Endodermal cell (in vitro differentiated cells): ENCODE data around the gene SMYD3. TPM values are rescaled to one million over a fixed set of nuclear protein-coding genes. Genes with fewer than 3 reads are reported as not detected.
"Not testable (repeated sequence)": the region's sequence is repeated elsewhere in the genome, so short reads cannot be mapped to it uniquely, and the experiment has no call there.

Experiments
- DNase-seq: peaks from one replicate; pipeline ENCODE4 v3.0.0-alpha.2; 2017
- H3K27ac ChIP-seq: 2 replicates; pipeline ENCODE4 v1.5.1; 2013; ENCODE audit warnings: mild to moderate bottlenecking, low read depth, low read length, moderate library complexity
- H3K27me3 ChIP-seq: 2 replicates; pipeline ENCODE4 v1.6.1; 2013; ENCODE audit warnings: mild to moderate bottlenecking, low read length, moderate library complexity; ENCODE audit not compliant: insufficient read depth, control insufficient read depth, poor library complexity, severe bottlenecking
- H3K36me3 ChIP-seq: 2 replicates; pipeline ENCODE4 v1.7.0; 2013; ENCODE audit warnings: mild to moderate bottlenecking, low read length, moderate library complexity; ENCODE audit not compliant: control insufficient read depth, insufficient read depth
- H3K4me1 ChIP-seq: one replicate; pipeline ENCODE4 v1.7.0; 2013; ENCODE audit warnings: low read length; ENCODE audit not compliant: control insufficient read depth, insufficient read depth
- H3K4me3 ChIP-seq: 2 replicates; pipeline ENCODE4 v1.5.1; 2013; ENCODE audit warnings: mild to moderate bottlenecking, low read length, moderate library complexity
- H3K9ac ChIP-seq: 2 replicates; pipeline ENCODE4 v1.6.1; 2013; ENCODE audit warnings: mild to moderate bottlenecking, low read length, moderate library complexity; ENCODE audit not compliant: poor library complexity, severe bottlenecking; ENCODE audit errors: extremely low read depth
- H3K9me3 ChIP-seq: 2 replicates; pipeline ENCODE4 v1.6.1; 2013; ENCODE audit warnings: mild to moderate bottlenecking, low read length, moderate library complexity; ENCODE audit not compliant: control insufficient read depth
- H3K27ac Mint-ChIP-seq: 2 replicates; pipeline ENCODE4 v1.8.0; 2020; ENCODE audit warnings: mixed read lengths
- H3K27me3 Mint-ChIP-seq: 2 replicates; pipeline ENCODE4 v1.8.0; 2021; ENCODE audit warnings: mild to moderate bottlenecking, mixed read lengths; ENCODE audit not compliant: insufficient read depth
- H3K36me3 Mint-ChIP-seq: 2 replicates; pipeline ENCODE4 v1.8.0; 2020; ENCODE audit warnings: low read depth, mixed read lengths
- H3K4me1 Mint-ChIP-seq: 2 replicates; pipeline ENCODE4 v1.8.0; 2020; ENCODE audit warnings: mixed read lengths
- H3K4me3 Mint-ChIP-seq: 2 replicates; pipeline ENCODE4 v1.8.0; 2020; ENCODE audit warnings: mild to moderate bottlenecking, moderate library complexity, mixed read lengths
- H3K9me3 Mint-ChIP-seq: 2 replicates; pipeline ENCODE4 v1.8.0; 2020; ENCODE audit warnings: mild to moderate bottlenecking, mixed read lengths
- WGBS, 2 experiments: methylation state at CpG; one replicate each; pipeline versions ENCODE4 v1.1.5 to v1.1.7; 2013; ENCODE audit warnings: missing lambda C conversion rate in 2 of 2, mixed read lengths in 1 of 2; ENCODE audit not compliant: insufficient coverage in 1 of 2, insufficient read length in 1 of 2; 5-methylcytosine and 5-hydroxymethylcytosine counted together
- total RNA-seq, 2 donors: library from RNA; stranded (reverse); fragmentation: NEBNext Ultra II Directional in 1 of 2; extraction: Animal tissue kit (Norgen Biotek cat#: 25700) in 1 of 2; gene quantifications; 2 replicates in 1 of 2; 3 replicates in 1 of 2; pipeline ENCODE4 v1.2.1, GENCODE V29; 2021
- TF ChIP-seq, protein P1 (sequence below): fragments of 200-600 bp; sonication (generic); conservative IDR thresholded peaks from 2 replicates; pipeline ENCODE4 v1.5.0; 2021; ENCODE audit warnings: antibody characterized with exemption, mild to moderate bottlenecking

Gene SMYD3
- total RNA-seq, 2 donors from 2014 or later, result 32.3 to 45.8 TPM

- Mint-ChIP-seq H3K36me3 (no peaks in the 10 kb centered on the region), H3K27ac (no peak overlapping the region), H3K4me1 (peaks cover 42% of the 10 kb centered on the region), H3K27me3 (peaks cover 9% of the 10 kb centered on the region), H3K4me3 (no peak overlapping the region), H3K9me3 (no peaks in the 10 kb centered on the region)
- H3K27ac ChIP-seq, result no peak overlapping the region
- H3K36me3 ChIP-seq, result no peaks in the 10 kb centered on the region
- DNase-seq, result no peak
- peaks cover 6% of the 10 kb centered on the region for H3K4me1 ChIP-seq
- no peaks in the 10 kb centered on the region for H3K27me3 ChIP-seq
- no peak overlapping the region for H3K4me3 ChIP-seq
- 92% methylated on average over 2 to 5 of the region's 5 CpGs for WGBS, 2 experiments
- TF ChIP-seq, protein P1, sequence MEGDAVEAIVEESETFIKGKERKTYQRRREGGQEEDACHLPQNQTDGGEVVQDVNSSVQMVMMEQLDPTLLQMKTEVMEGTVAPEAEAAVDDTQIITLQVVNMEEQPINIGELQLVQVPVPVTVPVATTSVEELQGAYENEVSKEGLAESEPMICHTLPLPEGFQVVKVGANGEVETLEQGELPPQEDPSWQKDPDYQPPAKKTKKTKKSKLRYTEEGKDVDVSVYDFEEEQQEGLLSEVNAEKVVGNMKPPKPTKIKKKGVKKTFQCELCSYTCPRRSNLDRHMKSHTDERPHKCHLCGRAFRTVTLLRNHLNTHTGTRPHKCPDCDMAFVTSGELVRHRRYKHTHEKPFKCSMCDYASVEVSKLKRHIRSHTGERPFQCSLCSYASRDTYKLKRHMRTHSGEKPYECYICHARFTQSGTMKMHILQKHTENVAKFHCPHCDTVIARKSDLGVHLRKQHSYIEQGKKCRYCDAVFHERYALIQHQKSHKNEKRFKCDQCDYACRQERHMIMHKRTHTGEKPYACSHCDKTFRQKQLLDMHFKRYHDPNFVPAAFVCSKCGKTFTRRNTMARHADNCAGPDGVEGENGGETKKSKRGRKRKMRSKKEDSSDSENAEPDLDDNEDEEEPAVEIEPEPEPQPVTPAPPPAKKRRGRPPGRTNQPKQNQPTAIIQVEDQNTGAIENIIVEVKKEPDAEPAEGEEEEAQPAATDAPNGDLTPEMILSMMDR, result no peak
- no peak overlapping the region for H3K9ac ChIP-seq
- H3K9me3 ChIP-seq, result no peaks in the 10 kb centered on the region
Observed at GRCh38 chr1:246072456-246072955, 434.6 kb downstream of the SMYD3 start.

DNA sequence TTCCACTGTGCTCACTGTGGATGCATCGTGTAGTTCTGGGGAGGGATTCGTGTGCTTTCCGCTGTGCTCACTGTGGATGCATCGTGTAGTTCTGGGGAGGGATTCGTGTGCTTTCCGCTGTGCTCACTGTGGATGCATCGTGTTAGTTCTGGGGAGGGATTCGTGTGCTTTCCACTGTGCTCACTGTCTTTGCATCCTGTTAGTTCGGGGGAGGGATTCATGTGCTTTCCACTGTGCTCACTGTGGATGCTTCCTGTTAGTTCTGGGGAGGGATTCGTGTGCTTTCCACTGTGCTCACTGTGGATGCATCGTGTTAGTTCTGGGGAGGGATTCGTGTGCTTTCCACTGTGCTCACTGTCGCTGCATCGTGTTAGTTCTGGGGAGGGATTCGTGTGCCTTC lies 435.1 kb downstream of the SMYD3 start:
- WGBS, 2 experiments, result 76 to 80% methylated on average over 1 to 13 of the region's 15 CpGs
- not testable (repeated sequence) for H3K36me3 ChIP-seq, H3K27me3 ChIP-seq, H3K27ac ChIP-seq, DNase-seq, H3K27me3 Mint-ChIP-seq, H3K4me3 ChIP-seq, H3K9me3 Mint-ChIP-seq, H3K9ac ChIP-seq, H3K4me3 Mint-ChIP-seq, H3K27ac Mint-ChIP-seq, H3K9me3 ChIP-seq, H3K36me3 Mint-ChIP-seq
- H3K4me1 Mint-ChIP-seq, result peaks cover 44% of the 10 kb centered on the region
- H3K4me1 ChIP-seq, result peaks cover 12% of the 10 kb centered on the region

- not testable (repeated sequence) for H3K9me3 ChIP-seq, H3K27me3 Mint-ChIP-seq, H3K27me3 ChIP-seq, H3K9ac ChIP-seq, H3K36me3 ChIP-seq, H3K27ac ChIP-seq, DNase-seq, H3K9me3 Mint-ChIP-seq, H3K36me3 Mint-ChIP-seq, H3K4me3 ChIP-seq, H3K27ac Mint-ChIP-seq, H3K4me3 Mint-ChIP-seq
- WGBS, 2 experiments, result 78 to 86% methylated on average over 6 to 11 of the region's 11 CpGs
- peaks cover 16% of the 10 kb centered on the region for H3K4me1 ChIP-seq
- H3K4me1 Mint-ChIP-seq, result peaks cover 44% of the 10 kb centered on the region
Observed at GRCh38 chr1:246071561-246071960, 435.5 kb downstream of the SMYD3 start.

- H3K4me1 Mint-ChIP-seq, result peaks cover 51% of the 10 kb centered on the region
Observed at GRCh38 chr1:246069581-246069980, 437.5 kb downstream of the SMYD3 start.

More at GRCh38 chr1:246069581-246069980, 437.5 kb downstream of the SMYD3 start:
- 86% methylated on average over 6 of the region's 6 CpGs; no CpG with 5 or more reads in 1 of the 2 experiments for WGBS, 2 experiments
- no peak overlapping the region for H3K27ac ChIP-seq
- no peaks in the 10 kb centered on the region for H3K27me3 ChIP-seq
- peaks cover 9% of the 10 kb centered on the region for H3K27me3 Mint-ChIP-seq
- no peaks in the 10 kb centered on the region for H3K9me3 ChIP-seq
- no peak overlapping the region for H3K9ac ChIP-seq
- no peak overlapping the region for H3K27ac Mint-ChIP-seq
- peaks cover 22% of the 10 kb centered on the region for H3K4me1 ChIP-seq
- H3K36me3 Mint-ChIP-seq, result no peaks in the 10 kb centered on the region
- H3K9me3 Mint-ChIP-seq, result no peaks in the 10 kb centered on the region
- DNase-seq, result no peak
- TF ChIP-seq, protein P1, result no peak
- no peak overlapping the region for H3K4me3 Mint-ChIP-seq
- no peak overlapping the region for H3K4me3 ChIP-seq
- no peaks in the 10 kb centered on the region for H3K36me3 ChIP-seq
